ENCODE data around the gene SPEN. TPM values are rescaled to one million over a fixed set of nuclear protein-coding genes. Genes with fewer than 3 reads are reported as not detected.

The SPEN gene
- total and polyA plus RNA-seq, 10 of the 15 experiments (the other 5 are each of a cell fraction or from before 2014, with no cell fraction given), result 5.2 to 58.7 (median 20.1) TPM

GRCh38 chr1:15852828-15853302 lies 5.4 kb downstream of the SPEN start:
- DNase-seq (ENCODE audit: low read depth, low spot score) (no peak), ATAC-seq (no peak), FAIRE-seq (no peak)
- ChIA-PET SMC1A (ENCODE audit: uncharacterized antibody, unreplicated experiment) (interaction anchor here (0.6 to 4.8 kb wide), 14 partner anchors 9 to 187 kb away, joined by 3 to 15 read pairs (median 4); no protein-coding TSS in a partner anchor), CTCF (interaction anchor here (1.0 to 1.4 kb wide), 2 partner anchors 26 to 33 kb away, joined by 3 read pairs; no protein-coding TSS in a partner anchor), POLR2A (interaction anchor here (1.4 to 1.9 kb wide), 4 partner anchors 11 to 28 kb away, joined by 4 to 5 read pairs (median 4); no protein-coding TSS in a partner anchor), RAD21 (ENCODE audit: unreplicated experiment) (interaction anchor here (1.0 kb wide), 1 partner anchor 30 kb away, joined by 5 read pairs; no protein-coding TSS in a partner anchor)
- H3K9me3 ChIP-seq (replicated peaks; ENCODE audit: control insufficient read depth, insufficient read depth, low read length), result no peaks in the 10 kb centered on the region
- H3K27ac ChIP-seq (ENCODE audit: control insufficient read depth, insufficient read depth), result no peak overlapping the region
- intact Hi-C loops (cut with micrococcal nuclease; ENCODE audit: unreplicated experiment), result no loop called here
- no peak overlapping the region for H2AFZ ChIP-seq (ENCODE audit: control insufficient read depth, low read depth, low read length)
- BruUV-seq (replicated peaks), result no TSS peak
- peak overlapping the region; percentile 1; the same call in 1 of the 2 replicates for H3K4me2 ChIP-seq (ENCODE audit: control insufficient read depth, insufficient read depth)
- H3K27me3 ChIP-seq (replicated peaks in 1 of 2; ENCODE audit: control insufficient read depth in 2 of 2, insufficient read depth in 2 of 2, low read length in 1 of 2), result no peaks in the 10 kb centered on the region
- H3K4me3 ChIP-seq, result 0 out of 2 replicates have a peak overlapping the region, but pooled peaks have one; percentile 30
- in situ Hi-C loops (cut with MboI), result no loop called here
- H3K79me2 ChIP-seq (ENCODE audit: control insufficient read depth, insufficient read depth, low read length), result peaks cover 95% of the 10 kb centered on the region
- no peaks in the 10 kb centered on the region for H4K20me1 ChIP-seq (ENCODE audit: control insufficient read depth, insufficient read depth)
- no peak overlapping the region for H3K9ac ChIP-seq (ENCODE audit: control insufficient read depth, insufficient read depth, low read length)
- H3K36me3 ChIP-seq (ENCODE audit: control insufficient read depth in 2 of 2, insufficient read depth in 2 of 2, low read length in 1 of 2), result no peaks in the 10 kb centered on the region
- H3K4me1 ChIP-seq (ENCODE audit: control insufficient read depth, insufficient read depth, low read length), result no peaks in the 10 kb centered on the region; the same call in 1 of the 2 replicates
- 72% methylated on average over 3 of the region's 3 CpGs for WGBS (ENCODE audit: insufficient coverage, insufficient replicate concordance, low lambda C conversion rate, missing lambda C conversion rate)
- TF ChIP-seq, protein P1, sequence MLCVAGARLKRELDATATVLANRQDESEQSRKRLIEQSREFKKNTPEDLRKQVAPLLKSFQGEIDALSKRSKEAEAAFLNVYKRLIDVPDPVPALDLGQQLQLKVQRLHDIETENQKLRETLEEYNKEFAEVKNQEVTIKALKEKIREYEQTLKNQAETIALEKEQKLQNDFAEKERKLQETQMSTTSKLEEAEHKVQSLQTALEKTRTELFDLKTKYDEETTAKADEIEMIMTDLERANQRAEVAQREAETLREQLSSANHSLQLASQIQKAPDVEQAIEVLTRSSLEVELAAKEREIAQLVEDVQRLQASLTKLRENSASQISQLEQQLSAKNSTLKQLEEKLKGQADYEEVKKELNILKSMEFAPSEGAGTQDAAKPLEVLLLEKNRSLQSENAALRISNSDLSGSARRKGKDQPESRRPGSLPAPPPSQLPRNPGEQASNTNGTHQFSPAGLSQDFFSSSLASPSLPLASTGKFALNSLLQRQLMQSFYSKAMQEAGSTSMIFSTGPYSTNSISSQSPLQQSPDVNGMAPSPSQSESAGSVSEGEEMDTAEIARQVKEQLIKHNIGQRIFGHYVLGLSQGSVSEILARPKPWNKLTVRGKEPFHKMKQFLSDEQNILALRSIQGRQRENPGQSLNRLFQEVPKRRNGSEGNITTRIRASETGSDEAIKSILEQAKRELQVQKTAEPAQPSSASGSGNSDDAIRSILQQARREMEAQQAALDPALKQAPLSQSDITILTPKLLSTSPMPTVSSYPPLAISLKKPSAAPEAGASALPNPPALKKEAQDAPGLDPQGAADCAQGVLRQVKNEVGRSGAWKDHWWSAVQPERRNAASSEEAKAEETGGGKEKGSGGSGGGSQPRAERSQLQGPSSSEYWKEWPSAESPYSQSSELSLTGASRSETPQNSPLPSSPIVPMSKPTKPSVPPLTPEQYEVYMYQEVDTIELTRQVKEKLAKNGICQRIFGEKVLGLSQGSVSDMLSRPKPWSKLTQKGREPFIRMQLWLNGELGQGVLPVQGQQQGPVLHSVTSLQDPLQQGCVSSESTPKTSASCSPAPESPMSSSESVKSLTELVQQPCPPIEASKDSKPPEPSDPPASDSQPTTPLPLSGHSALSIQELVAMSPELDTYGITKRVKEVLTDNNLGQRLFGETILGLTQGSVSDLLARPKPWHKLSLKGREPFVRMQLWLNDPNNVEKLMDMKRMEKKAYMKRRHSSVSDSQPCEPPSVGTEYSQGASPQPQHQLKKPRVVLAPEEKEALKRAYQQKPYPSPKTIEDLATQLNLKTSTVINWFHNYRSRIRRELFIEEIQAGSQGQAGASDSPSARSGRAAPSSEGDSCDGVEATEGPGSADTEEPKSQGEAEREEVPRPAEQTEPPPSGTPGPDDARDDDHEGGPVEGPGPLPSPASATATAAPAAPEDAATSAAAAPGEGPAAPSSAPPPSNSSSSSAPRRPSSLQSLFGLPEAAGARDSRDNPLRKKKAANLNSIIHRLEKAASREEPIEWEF (IDR thresholded peaks at IDR 0.05; ENCODE audit: insufficient replicate concordance, low read depth, low read length), result no peak
- TF ChIP-seq ZSCAN29 (IDR thresholded peaks at IDR 0.05) (no peak), RUNX3 (IDR thresholded peaks at IDR 0.05; ENCODE audit: low read length) (no peak), SRF (IDR thresholded peaks at IDR 0.05; ENCODE audit: low read depth in 2 of 2, low read length in 2 of 2) (no peak), CEBPZ (IDR thresholded peaks at IDR 0.05; ENCODE audit: low read depth, low read length) (no peak), TCF3 (IDR thresholded peaks at IDR 0.05; ENCODE audit: borderline replicate concordance, insufficient read depth, low read depth, low read length) (no peak), YBX1 (IDR thresholded peaks at IDR 0.05) (no peak), SKIL (IDR thresholded peaks at IDR 0.05; ENCODE audit: low read depth, poor library complexity, severe bottlenecking) (no peak), SP1 (IDR thresholded peaks at IDR 0.05; ENCODE audit: low read depth, low read length) (no peak), ATF7 (IDR thresholded peaks at IDR 0.05; ENCODE audit: low read depth) (no peak), TCF7 (IDR thresholded peaks at IDR 0.05; ENCODE audit: borderline replicate concordance) (no peak), USF1 (IDR thresholded peaks at IDR 0.05; ENCODE audit: borderline replicate concordance, extremely low read length, insufficient read depth, low read depth, low read length) (no peak)
